Mesendoderm (in vitro differentiated cells): ENCODE results near the gene FES.
"Not testable (repeated sequence)": the region's sequence is repeated elsewhere in the genome, so short reads cannot be mapped to it uniquely, and the experiment has no call there.

Experiments used
- DNase-seq: peaks from one replicate; pipeline ENCODE4 v3.0.0; 2013
- H2AK5ac ChIP-seq: 2 replicates; pipeline ENCODE4 v1.6.1; 2013; ENCODE audit warnings: low read length, inconsistent platforms
- H2BK120ac ChIP-seq: 2 replicates; pipeline ENCODE4 v1.6.1; 2013; ENCODE audit warnings: low read depth, mild to moderate bottlenecking, low read length, moderate library complexity, mixed read lengths
- H2BK15ac ChIP-seq: replicated peaks from 2 replicates; pipeline ENCODE4 v1.6.1; 2013; ENCODE audit warnings: low read depth, mild to moderate bottlenecking, moderate library complexity
- H2BK5ac ChIP-seq: 2 replicates; pipeline ENCODE4 v1.6.1; 2013; ENCODE audit warnings: low read length, inconsistent platforms
- H3K18ac ChIP-seq: 2 replicates; pipeline ENCODE4 v1.6.1; 2013; ENCODE audit warnings: mild to moderate bottlenecking, low read length, mixed read lengths
- H3K23ac ChIP-seq: one replicate; pipeline ENCODE4 v1.6.1; 2013; ENCODE audit warnings: low read length
- H3K27ac ChIP-seq: 2 replicates; pipeline ENCODE4 v1.5.1; 2013; ENCODE audit warnings: low read depth, mild to moderate bottlenecking, inconsistent platforms, low read length, moderate library complexity
- H3K27me3 ChIP-seq: 2 replicates; pipeline ENCODE4 v1.6.1; 2013; ENCODE audit warnings: low read length, control low read depth, mild to moderate bottlenecking, inconsistent platforms; ENCODE audit not compliant: insufficient read depth, poor library complexity
- H3K36me3 ChIP-seq: 2 replicates; pipeline ENCODE4 v1.6.1; 2013; ENCODE audit warnings: low read length, inconsistent platforms; ENCODE audit not compliant: control insufficient read depth, insufficient read depth
- H3K4ac ChIP-seq: one replicate; pipeline ENCODE4 v1.6.1; 2013; ENCODE audit warnings: low read depth, mild to moderate bottlenecking, low read length, moderate library complexity
- H3K4me1 ChIP-seq: 2 replicates; pipeline ENCODE4 v1.6.1; 2013; ENCODE audit warnings: low read depth, low read length, inconsistent platforms; ENCODE audit not compliant: control insufficient read depth
- H3K4me2 ChIP-seq: 2 replicates; pipeline ENCODE4 v1.6.1; 2013; ENCODE audit warnings: low read length
- H3K4me3 ChIP-seq: 2 replicates; pipeline ENCODE4 v1.5.1; 2013; ENCODE audit warnings: mild to moderate bottlenecking, low read length
- H3K56ac ChIP-seq: one replicate; pipeline ENCODE4 v1.6.1; 2013; ENCODE audit warnings: low read length
- H3K79me1 ChIP-seq: 2 replicates; pipeline ENCODE4 v1.6.1; 2013; ENCODE audit warnings: low read length, inconsistent platforms
- H3K79me2 ChIP-seq: 2 replicates; pipeline ENCODE4 v1.6.1; 2013; ENCODE audit warnings: mild to moderate bottlenecking, low read length; ENCODE audit not compliant: control insufficient read depth, insufficient read depth
- H3K9ac ChIP-seq: 2 replicates; pipeline ENCODE4 v1.6.1; 2013; ENCODE audit warnings: low read length, inconsistent platforms
- H4K5ac ChIP-seq: one replicate; pipeline ENCODE4 v1.6.1; 2013; ENCODE audit warnings: low read length
- H4K8ac ChIP-seq: one replicate; pipeline ENCODE4 v1.6.1; 2013; ENCODE audit warnings: low read depth, mild to moderate bottlenecking, control low read depth, low read length, moderate library complexity
- WGBS: extraction: QIAGEN DNeasy Blood & Tissue Kit; methylation state at CpG from one replicate; pipeline ENCODE4 v1.1.7; 2013; ENCODE audit warnings: low lambda C conversion rate, missing lambda C conversion rate; ENCODE audit not compliant: insufficient coverage; ENCODE audit errors: extremely low coverage; 5-methylcytosine and 5-hydroxymethylcytosine counted together

Gene FES

GRCh38 chr15:90892023-90892422 is 7.7 kb downstream of the FES start:
- no peak overlapping the region for H3K4ac ChIP-seq
- H4K8ac ChIP-seq: no peak overlapping the region
- no peak overlapping the region for H2BK5ac ChIP-seq
- H3K27ac ChIP-seq: no peak overlapping the region
- H3K23ac ChIP-seq: no peak overlapping the region
- H3K4me1 ChIP-seq: no peaks in the 10 kb centered on the region
- no peak overlapping the region for H4K5ac ChIP-seq
- H2BK15ac ChIP-seq: no peak overlapping the region
- WGBS: no CpG with 5 or more reads among the region's 11 CpGs
- no peak overlapping the region for H3K4me2 ChIP-seq
- no peaks in the 10 kb centered on the region for H3K27me3 ChIP-seq
- no peak overlapping the region for H3K9ac ChIP-seq
- H3K18ac ChIP-seq: no peak overlapping the region
- no peak overlapping the region for H3K56ac ChIP-seq
- no peak overlapping the region for H3K4me3 ChIP-seq
- no peak for DNase-seq
- no peaks in the 10 kb centered on the region for H3K79me2 ChIP-seq
- H3K79me1 ChIP-seq: no peaks in the 10 kb centered on the region
- no peak overlapping the region for H2AK5ac ChIP-seq
- H2BK120ac ChIP-seq: no peak overlapping the region
- H3K36me3 ChIP-seq: peaks cover 4% of the 10 kb centered on the region

- H3K4me3 ChIP-seq: no peak overlapping the region
- no peaks in the 10 kb centered on the region for H3K27me3 ChIP-seq
- no peak for DNase-seq
- H4K5ac ChIP-seq: no peak overlapping the region
- H3K23ac ChIP-seq: no peak overlapping the region
- H3K9ac ChIP-seq: no peak overlapping the region
- no peak overlapping the region for H3K4ac ChIP-seq
- H3K4me2 ChIP-seq: no peak overlapping the region
- no peaks in the 10 kb centered on the region for H3K79me1 ChIP-seq
- H2BK15ac ChIP-seq: no peak overlapping the region
- H2BK5ac ChIP-seq: no peak overlapping the region
- WGBS: no CpG with 5 or more reads among the region's 29 CpGs
- no peak overlapping the region for H3K27ac ChIP-seq
- H3K36me3 ChIP-seq: peaks cover 4% of the 10 kb centered on the region
- H2AK5ac ChIP-seq: no peak overlapping the region
- H3K4me1 ChIP-seq: no peaks in the 10 kb centered on the region
- H3K56ac ChIP-seq: no peak overlapping the region
- no peak overlapping the region for H4K8ac ChIP-seq
- no peak overlapping the region for H2BK120ac ChIP-seq
- no peak overlapping the region for H3K18ac ChIP-seq
- H3K79me2 ChIP-seq: no peaks in the 10 kb centered on the region
Observed at GRCh38 chr15:90892498-90893174, 8.3 kb downstream of the FES start.

GRCh38 chr15:90893175-90894090 is 9.1 kb downstream of the FES start:
- no peaks in the 10 kb centered on the region for H3K79me2 ChIP-seq
- H3K4me2 ChIP-seq: no peak overlapping the region
- no peak overlapping the region for H3K4ac ChIP-seq
- no peak overlapping the region for H2BK5ac ChIP-seq
- no peak overlapping the region for H2BK120ac ChIP-seq
- no peak overlapping the region for H2AK5ac ChIP-seq
- H3K4me1 ChIP-seq: no peaks in the 10 kb centered on the region
- H4K8ac ChIP-seq: no peak overlapping the region
- no peak overlapping the region for H4K5ac ChIP-seq
- no peak overlapping the region for H3K27ac ChIP-seq
- no peak overlapping the region for H3K18ac ChIP-seq
- no peak overlapping the region for H3K23ac ChIP-seq
- peaks cover 4% of the 10 kb centered on the region for H3K36me3 ChIP-seq
- no peaks in the 10 kb centered on the region for H3K79me1 ChIP-seq
- no peak overlapping the region for H2BK15ac ChIP-seq
- DNase-seq: no peak
- H3K56ac ChIP-seq: no peak overlapping the region
- no peak overlapping the region for H3K4me3 ChIP-seq
- no peak overlapping the region for H3K9ac ChIP-seq
- WGBS: no CpG with 5 or more reads among the region's 33 CpGs
- H3K27me3 ChIP-seq: no peaks in the 10 kb centered on the region

GRCh38 chr15:90895571-90896117 is 11.3 kb downstream of the FES start:
- peaks cover 4% of the 10 kb centered on the region for H3K36me3 ChIP-seq
- no peak overlapping the region for H3K56ac ChIP-seq
- DNase-seq: peak; percentile 45
- no peak overlapping the region for H3K18ac ChIP-seq
- H2AK5ac ChIP-seq: no peak overlapping the region
- no peak overlapping the region for H4K8ac ChIP-seq
- H3K4me1 ChIP-seq: no peaks in the 10 kb centered on the region
- no peak overlapping the region for H3K9ac ChIP-seq
- no CpG with 5 or more reads among the region's 10 CpGs for WGBS
- H2BK120ac ChIP-seq: no peak overlapping the region
- H2BK15ac ChIP-seq: no peak overlapping the region
- H3K4ac ChIP-seq: no peak overlapping the region
- no peaks in the 10 kb centered on the region for H3K79me1 ChIP-seq
- H4K5ac ChIP-seq: no peak overlapping the region
- no peak overlapping the region for H3K4me2 ChIP-seq
- no peak overlapping the region for H2BK5ac ChIP-seq
- H3K79me2 ChIP-seq: no peaks in the 10 kb centered on the region
- no peaks in the 10 kb centered on the region for H3K27me3 ChIP-seq
- H3K23ac ChIP-seq: no peak overlapping the region
- H3K27ac ChIP-seq: no peak overlapping the region
- no peak overlapping the region for H3K4me3 ChIP-seq

- H3K4ac ChIP-seq, H3K23ac ChIP-seq, H3K56ac ChIP-seq, H3K4me3 ChIP-seq, H3K36me3 ChIP-seq, H2BK15ac ChIP-seq, H2BK120ac ChIP-seq, H2AK5ac ChIP-seq, H4K5ac ChIP-seq, H3K4me2 ChIP-seq, DNase-seq, H3K79me2 ChIP-seq, H3K27ac ChIP-seq, H3K4me1 ChIP-seq, H2BK5ac ChIP-seq, H3K18ac ChIP-seq, H3K9ac ChIP-seq, H3K79me1 ChIP-seq, H3K27me3 ChIP-seq, H4K8ac ChIP-seq: not testable (repeated sequence)
- WGBS: 100% methylated on average over 1 of the region's 14 CpGs
Observed at GRCh38 chr15:90897131-90897655, 12.9 kb downstream of the FES start.
